ENCODE measurements around the gene FALEC.

- TF ChIP-seq CTCF (IDR thresholded peaks at IDR 0.05; ENCODE audit: insufficient read depth, low read depth, low read length) (no peak), EZH2 (IDR thresholded peaks at IDR 0.05; ENCODE audit: insufficient read depth, low read length) (no peak)
Observed at GRCh38 chr1:150567341-150567716, 51.8 kb downstream of the FALEC start.
